Neutrophil (primary cell): Measurements from ENCODE around the gene USH2A.

Experiments used
- H3K27ac ChIP-seq: fragments of 200-600 bp; sonication (generic); 2 replicates; pipeline ENCODE4 v1.5.1; 2016; ENCODE audit warnings: mild to moderate bottlenecking, moderate library complexity
- H3K27me3 ChIP-seq: fragments of 200-600 bp; sonication (generic); 2 replicates; pipeline ENCODE4 v1.6.0; 2016; ENCODE audit warnings: mild to moderate bottlenecking
- H3K36me3 ChIP-seq: fragments of 200-600 bp; sonication (generic); 2 replicates; pipeline ENCODE4 v1.5.1; 2017
- H3K4me1 ChIP-seq, 2 experiments: fragments of 200-600 bp in 1 of 2; sonication (generic) in 1 of 2; 1 replicate in 1 of 2; 2 replicates in 1 of 2; pipeline versions ENCODE4 v1.5.1 to v1.6.1; 2013 to 2016; ENCODE audit warnings: low read depth in 1 of 2, low read length in 1 of 2, mild to moderate bottlenecking in 1 of 2, moderate library complexity in 1 of 2; ENCODE audit not compliant: control insufficient read depth in 1 of 2, insufficient read depth in 1 of 2
- H3K4me3 ChIP-seq, 2 experiments: fragments of 200-600 bp in 1 of 2; sonication (generic) in 1 of 2; 1 replicate in 1 of 2; 2 replicates in 1 of 2; pipeline ENCODE4 v1.5.1; 2013 to 2016; ENCODE audit warnings: low read depth in 1 of 2, low read length in 1 of 2, mild to moderate bottlenecking in 1 of 2, moderate library complexity in 1 of 2
- H3K9me3 ChIP-seq: fragments of 200-600 bp; sonication (generic); 2 replicates; pipeline ENCODE4 v1.5.1; 2016
- CTCF ChIP-seq: fragments of 200-600 bp; sonication (generic); IDR thresholded peaks from 2 replicates; pipeline ENCODE4 v1.5.1; 2016; ENCODE audit warnings: antibody characterized with exemption

Gene USH2A

GRCh38 chr1:215594640-215595039 lies 828.6 kb downstream of the USH2A start:
- Histone ChIP-seq H3K4me3 (no peak overlapping the region), H3K27ac (no peak overlapping the region), H3K9me3 (no peaks in the 10 kb centered on the region), H3K27me3 (no peaks in the 10 kb centered on the region), H3K4me1 (no peaks in the 10 kb centered on the region), H3K36me3 (no peaks in the 10 kb centered on the region)
- no peak for TF ChIP-seq CTCF

GRCh38 chr1:215590779-215591491 lies 832.3 kb downstream of the USH2A start:
- no peaks in the 10 kb centered on the region for H3K9me3 ChIP-seq
- no peaks in the 10 kb centered on the region for H3K36me3 ChIP-seq
- no peak overlapping the region for H3K4me3 ChIP-seq
- no peak for TF ChIP-seq CTCF
- no peaks in the 10 kb centered on the region for H3K27me3 ChIP-seq
- H3K27ac ChIP-seq, result no peak overlapping the region
- H3K4me1 ChIP-seq, result peaks cover 7 to 14% of the 10 kb centered on the region in 2 experiments

- no peaks in the 10 kb centered on the region for H3K9me3 ChIP-seq
- peaks cover 7 to 14% of the 10 kb centered on the region in 2 experiments for H3K4me1 ChIP-seq
- H3K27me3 ChIP-seq, result no peaks in the 10 kb centered on the region
- H3K4me3 ChIP-seq, result no peak overlapping the region
- H3K36me3 ChIP-seq, result no peaks in the 10 kb centered on the region
- no peak for TF ChIP-seq CTCF
- no peak overlapping the region for H3K27ac ChIP-seq
Observed at GRCh38 chr1:215589650-215590435, 833.4 kb downstream of the USH2A start.

- Histone ChIP-seq H3K27ac (no peak overlapping the region), H3K9me3 (no peaks in the 10 kb centered on the region), H3K36me3 (peaks cover 4% of the 10 kb centered on the region), H3K27me3 (no peaks in the 10 kb centered on the region), H3K4me3 (no peak overlapping the region), H3K4me1 (peaks cover 7 to 14% of the 10 kb centered on the region in 2 experiments)
- TF ChIP-seq CTCF, result no peak
Observed at GRCh38 chr1:215584389-215584788, 838.9 kb downstream of the USH2A start.

GRCh38 chr1:215583185-215583749 lies 840.0 kb downstream of the USH2A start:
- no peaks in the 10 kb centered on the region for H3K9me3 ChIP-seq
- peaks cover under 1 to 5% of the 10 kb centered on the region in 2 experiments for H3K4me1 ChIP-seq
- H3K4me3 ChIP-seq, result no peak overlapping the region
- H3K27me3 ChIP-seq, result no peaks in the 10 kb centered on the region
- H3K36me3 ChIP-seq, result peaks cover 4% of the 10 kb centered on the region
- no peak overlapping the region for H3K27ac ChIP-seq
- TF ChIP-seq CTCF, result no peak
